NCI-H2029 treated with DMSO at 0.1 percent for 48 hours (cell line): Measurements from ENCODE around the gene PPFIBP2.

Experiments
- DNase-seq: peaks from one replicate; lab custom pipeline; 2025; lab: John Stamatoyannopoulos, UW

Gene PPFIBP2

DNA sequence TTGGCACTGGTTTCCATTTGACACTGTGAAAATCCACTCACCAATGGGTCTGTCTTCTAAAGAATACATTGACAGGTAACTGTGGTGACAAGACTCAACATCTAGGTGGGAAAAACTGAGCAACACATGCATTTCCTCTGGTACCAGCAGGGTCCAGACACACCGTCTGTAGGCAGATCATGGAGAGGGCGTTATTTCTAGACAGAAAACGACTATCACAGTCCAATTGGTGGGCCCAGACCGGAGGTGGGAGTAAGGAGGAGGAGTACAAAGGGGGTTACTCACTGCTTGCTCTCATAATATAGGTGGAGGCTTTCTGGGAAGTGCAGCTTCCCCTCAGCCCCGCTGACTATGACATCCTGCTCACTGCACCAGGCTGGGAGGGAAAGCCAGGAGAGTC, 182.6 kb downstream of the PPFIBP2 start:
- DNase-seq: no peak
